ENCODE results near the gene ZP1.
A peak's percentile ranks its signal among the peaks of the same experiment; 100 is the strongest.
"Not testable (repeated sequence)": the region's sequence is repeated elsewhere in the genome, so short reads cannot be mapped to it uniquely, and the experiment has no call there.

ZP1 gene

DNA sequence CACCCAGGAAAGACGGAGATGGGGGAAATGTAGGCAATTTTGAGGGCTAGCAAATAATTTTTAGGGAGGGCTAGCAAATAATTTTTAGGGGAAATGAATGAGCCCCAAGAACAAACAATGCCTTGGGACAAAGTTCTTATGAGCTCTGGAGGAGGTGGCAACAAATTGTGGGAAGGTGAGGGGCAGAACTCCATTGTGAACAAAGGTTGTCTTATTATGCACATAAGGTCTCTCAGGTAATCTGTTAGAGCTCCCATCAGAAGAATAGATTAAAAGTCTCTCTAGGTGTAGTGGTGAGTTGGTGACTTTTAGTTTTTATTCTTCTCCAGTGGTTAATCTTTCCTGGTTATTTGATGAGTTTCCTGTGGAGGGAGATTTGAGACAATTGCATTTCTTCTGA is 41.5 kb downstream of the ZP1 start:
- no peak for DNase-seq (ENCODE audit: low read depth in 2 of 2)

GRCh38 chr11:60909680-60910280 is 42.4 kb downstream of the ZP1 start:
- not testable (repeated sequence) for DNase-seq (ENCODE audit: low read depth in 2 of 2)

DNA sequence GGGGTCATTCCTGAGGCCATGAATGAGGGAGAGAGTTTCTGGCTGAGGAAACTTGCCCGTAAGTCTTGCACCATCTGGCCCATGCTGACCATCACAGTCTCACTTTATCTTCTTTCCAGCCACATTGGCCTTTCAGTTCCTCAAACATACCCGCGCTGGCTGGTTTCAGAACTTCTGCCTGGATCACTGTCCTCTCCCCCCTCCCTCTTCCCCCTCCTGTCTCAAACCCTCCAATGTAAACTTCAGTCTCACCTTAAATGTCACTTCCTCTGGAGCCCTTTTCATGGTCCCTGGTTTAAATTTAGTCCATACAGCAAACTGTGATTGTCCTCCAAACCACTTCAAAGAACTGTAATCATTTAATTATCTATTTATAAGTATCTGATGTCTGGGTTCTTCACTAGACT is 42.9 kb downstream of the ZP1 start:
- no peak for DNase-seq (ENCODE audit: low read depth in 2 of 2)

DNA sequence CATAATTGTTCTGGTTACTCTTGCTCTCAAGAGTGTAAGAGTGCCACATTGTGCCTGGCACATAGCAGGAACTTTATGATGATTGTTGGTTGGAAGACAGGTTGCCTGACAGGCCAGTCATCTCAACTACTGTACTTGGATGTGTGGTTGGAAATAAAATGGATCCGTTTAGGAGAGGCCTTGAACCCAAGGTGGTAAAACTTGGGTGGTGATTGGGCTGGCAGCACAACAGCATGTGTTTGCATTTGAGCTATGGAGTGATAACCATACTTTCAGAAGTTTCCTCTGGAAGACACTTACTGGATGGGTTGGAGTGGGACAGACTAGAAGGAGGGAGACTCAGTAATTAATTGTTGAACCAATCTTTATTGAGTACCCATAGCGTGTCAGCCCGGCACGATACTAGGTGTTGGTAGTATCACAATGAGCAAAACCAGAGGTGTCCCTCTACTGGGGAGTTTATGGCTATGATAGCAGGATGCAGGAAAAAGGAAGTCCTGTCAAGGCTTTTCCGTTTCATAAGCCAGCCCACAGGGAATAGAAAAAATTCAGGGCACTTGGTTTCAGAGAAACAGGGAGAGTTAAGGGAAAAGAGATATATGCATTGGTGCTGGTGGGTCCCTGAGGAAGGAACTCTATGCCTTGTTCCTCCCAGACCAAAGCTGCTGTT is 43.5 kb downstream of the ZP1 start:
- no peak for DNase-seq (ENCODE audit: low read depth in 2 of 2)

GRCh38 chr11:60912223-60912850 is 45.0 kb downstream of the ZP1 start:
- no peak for DNase-seq (ENCODE audit: low read depth in 2 of 2)

GRCh38 chr11:60912851-60913528 is 45.6 kb downstream of the ZP1 start:
- no peak for DNase-seq (ENCODE audit: low read depth in 2 of 2)

GRCh38 chr11:60913793-60914632 is 46.7 kb downstream of the ZP1 start, which contains the start of gene TMEM109:
TMEM109 (plus strand) TSS chr11:60914158; CDS start chr11:60919694, 5,536 bp downstream.
- peak; percentile 81 to 82 for DNase-seq (ENCODE audit: low read depth in 2 of 2)

DNA sequence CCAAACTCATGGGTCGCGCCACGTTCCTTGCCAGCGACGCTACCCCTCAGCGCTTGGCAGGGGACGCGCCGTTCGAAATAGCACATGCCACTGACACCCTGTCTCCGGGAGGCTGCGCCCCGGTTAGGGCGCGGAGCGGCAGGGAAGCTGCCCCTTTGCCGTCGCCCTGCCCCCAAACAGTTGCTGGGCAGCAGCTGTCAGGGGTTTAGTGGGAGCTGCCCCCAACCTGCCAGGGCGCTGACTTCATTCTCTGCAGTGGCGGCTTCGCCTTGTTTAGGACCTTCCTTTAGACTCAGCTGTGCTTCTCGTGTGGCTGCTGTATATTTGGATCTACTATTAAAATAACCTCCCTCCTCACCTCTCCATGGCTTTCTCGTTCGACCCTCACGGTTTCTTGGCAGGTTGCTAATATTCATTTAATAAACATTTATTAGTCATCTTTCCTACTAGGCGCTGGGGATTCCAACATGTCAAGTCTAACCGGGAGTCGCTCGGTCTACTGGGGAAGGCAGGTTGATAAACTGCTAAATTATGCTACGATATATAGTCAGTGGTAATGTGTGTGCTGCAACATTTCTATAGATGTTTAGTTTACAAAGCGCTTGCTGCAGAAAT is 47.4 kb downstream of the ZP1 start:
- no peak for DNase-seq (ENCODE audit: low read depth in 2 of 2)

- DNase-seq (ENCODE audit: low read depth in 2 of 2): no peak
Measured at GRCh38 chr11:60915248-60915914, 48.0 kb downstream of the ZP1 start.

DNA sequence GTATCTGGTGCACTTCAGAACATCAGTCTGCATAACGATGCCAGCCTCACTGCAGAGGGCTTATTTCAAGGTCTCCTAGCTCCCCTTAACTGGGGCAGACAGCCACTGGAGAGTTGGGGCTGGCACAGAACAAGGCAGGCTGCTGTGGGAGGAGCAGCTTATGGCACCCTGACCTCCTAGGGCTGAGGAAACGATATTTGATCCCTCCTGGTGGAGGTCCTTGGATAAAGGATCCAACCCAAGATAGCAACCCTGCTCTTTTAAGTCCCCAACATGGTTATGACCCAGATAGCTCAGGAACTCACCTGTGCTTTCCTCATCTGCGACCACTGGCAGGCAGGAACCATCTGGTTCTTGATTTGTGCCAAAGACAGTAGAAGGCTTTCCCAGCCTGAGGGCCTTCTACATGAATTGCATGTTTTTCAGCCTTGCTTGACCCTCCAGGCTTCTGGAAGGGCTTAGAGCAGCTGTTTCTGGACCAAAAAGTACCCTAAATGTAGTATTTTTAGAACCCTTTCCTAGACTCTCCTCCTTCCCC is 49.4 kb downstream of the ZP1 start:
- no peak for DNase-seq (ENCODE audit: low read depth in 2 of 2)

DNA sequence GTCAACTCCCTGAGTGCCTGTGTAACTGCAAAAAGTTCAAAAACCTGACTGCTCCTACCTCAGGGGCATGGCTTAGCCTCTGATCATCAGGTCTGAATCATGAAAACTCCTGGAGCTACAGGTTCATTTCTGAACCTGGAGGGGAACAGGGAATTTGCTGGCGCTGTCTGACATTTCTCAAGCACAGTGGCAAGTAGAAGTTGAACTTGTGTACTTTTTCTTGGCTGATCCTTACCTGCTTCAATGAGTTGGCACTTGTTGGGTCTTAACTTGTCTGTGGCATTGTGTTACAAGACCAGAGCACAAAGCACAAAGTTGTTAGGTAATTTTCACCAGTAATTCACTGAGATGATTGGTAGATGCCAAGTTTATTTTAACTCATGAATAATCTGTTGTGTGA is 49.9 kb downstream of the ZP1 start:
- DNase-seq (ENCODE audit: low read depth in 2 of 2): no peak

GRCh38 chr11:60918251-60918938 is 51.1 kb downstream of the ZP1 start:
- DNase-seq (ENCODE audit: low read depth in 2 of 2): no peak

DNA sequence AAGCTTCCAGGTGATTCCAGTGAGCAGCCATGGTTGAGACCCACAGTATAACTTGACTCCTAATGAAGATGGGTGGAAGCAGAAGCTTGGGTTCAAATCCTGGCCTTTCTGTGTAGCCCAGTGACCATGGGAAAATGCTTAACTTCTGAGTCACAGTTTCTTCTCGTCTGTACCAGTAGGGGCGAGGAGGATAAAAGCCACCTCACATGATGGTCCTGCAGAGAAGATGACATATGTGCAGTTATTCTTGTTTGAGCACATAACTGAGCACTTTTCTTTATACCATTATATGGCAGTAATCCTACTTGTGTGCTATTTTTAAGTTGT is 51.6 kb downstream of the ZP1 start:
- no peak for DNase-seq (ENCODE audit: low read depth in 2 of 2)

- DNase-seq (ENCODE audit: low read depth in 2 of 2): no peak
Measured at GRCh38 chr11:60919320-60919719, 52.0 kb downstream of the ZP1 start.

DNA sequence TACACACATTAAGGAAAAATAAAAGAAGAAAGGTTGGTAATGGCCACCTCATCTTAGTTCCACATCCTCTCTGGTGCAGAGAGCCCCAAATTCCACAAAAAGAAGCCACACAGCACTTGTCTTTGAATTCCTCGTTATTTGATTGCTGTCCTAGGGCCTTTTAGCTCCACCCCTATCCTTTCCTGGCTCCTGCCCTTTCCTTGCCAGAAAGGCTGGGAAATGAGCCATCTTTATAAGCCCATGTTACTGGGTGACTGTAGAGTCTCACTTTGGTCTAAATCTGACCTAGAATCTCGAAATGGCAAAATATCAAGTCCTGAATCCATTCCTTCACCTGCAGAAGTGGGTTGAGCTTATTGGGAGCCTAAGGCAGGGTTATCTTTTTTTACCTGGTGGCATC is 52.6 kb downstream of the ZP1 start:
- no peak for DNase-seq (ENCODE audit: low read depth in 2 of 2)

DNA sequence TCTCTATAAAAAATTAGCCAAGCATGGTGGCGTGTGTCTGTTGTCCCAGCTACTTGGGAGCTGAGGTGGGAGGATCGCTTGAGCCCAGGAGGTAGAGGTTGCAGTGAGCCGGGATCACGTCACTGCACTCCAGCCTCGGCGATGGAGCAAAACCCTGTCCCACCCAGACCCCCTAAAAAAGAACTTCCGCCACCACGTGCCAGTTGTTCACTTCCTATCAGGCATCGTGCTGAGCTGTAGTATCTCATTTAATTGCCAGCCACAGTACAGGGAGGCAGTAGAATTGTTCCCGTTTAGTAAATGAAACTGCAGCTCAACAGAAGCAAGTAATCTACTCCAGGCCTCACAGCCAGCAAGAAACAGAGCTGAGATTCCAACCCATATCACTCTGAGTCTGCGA is 53.9 kb downstream of the ZP1 start:
- DNase-seq (ENCODE audit: low read depth in 2 of 2): no peak

DNA sequence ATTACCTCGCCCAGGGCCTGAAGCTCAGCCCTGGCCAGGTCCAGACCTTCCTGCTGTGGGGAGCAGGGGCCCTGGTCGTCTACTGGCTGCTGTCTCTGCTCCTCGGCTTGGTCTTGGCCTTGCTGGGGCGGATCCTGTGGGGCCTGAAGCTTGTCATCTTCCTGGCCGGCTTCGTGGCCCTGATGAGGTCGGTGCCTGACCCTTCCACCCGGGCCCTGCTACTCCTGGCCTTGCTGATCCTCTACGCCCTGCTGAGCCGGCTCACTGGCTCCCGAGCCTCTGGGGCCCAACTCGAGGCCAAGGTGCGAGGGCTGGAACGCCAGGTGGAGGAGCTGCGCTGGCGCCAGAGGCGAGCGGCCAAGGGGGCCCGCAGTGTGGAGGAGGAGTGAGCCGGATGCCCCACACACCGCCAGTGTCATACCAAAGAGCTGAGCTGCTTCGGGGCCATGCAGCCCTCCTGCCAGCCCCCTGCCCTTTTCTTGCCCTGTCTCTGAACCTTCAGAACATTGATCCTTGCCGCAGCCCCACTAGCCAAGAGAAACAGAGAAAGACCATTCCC is 54.5 kb downstream of the ZP1 start:
- no peak for DNase-seq (ENCODE audit: low read depth in 2 of 2)

DNA sequence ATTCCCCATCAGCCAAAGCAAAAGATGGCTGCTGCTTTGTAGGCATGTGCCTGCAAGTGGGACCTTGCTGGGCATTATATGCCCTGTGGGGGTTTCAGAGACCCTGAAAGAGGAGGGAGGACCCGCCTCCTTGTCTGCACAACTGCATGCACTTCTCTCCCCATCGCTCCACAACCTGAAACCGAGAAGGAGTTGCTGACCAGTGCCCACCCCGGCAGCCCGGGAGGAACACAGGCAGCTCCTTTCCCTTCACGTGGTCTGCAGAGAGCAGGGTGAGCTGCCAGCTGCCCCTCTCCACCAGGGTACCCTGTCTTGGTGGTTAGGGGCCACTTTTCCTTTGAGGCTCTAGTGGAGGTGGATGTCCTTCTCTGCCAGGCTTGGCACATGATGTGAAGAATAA is 55.6 kb downstream of the ZP1 start:
- no peak for DNase-seq (ENCODE audit: low read depth in 2 of 2)

DNA sequence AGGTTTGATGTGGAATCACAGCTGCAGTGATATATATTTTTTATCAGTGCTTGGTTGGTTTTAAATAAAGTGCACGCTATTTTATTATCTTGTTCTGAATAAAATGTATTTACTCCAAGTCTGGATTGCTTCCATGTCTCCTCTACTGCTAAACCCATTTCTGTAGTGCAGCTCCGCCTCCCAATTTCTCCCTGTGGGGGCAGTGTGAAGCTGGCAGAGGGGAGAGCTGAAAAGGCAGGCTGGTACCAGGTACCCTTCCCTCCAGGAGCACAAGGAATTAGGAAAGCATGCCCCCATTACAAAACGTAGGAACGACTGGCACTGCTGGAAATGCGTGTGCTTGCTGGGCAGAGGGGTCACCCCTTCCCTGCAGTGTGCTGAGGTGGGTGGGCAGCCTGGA is 56.0 kb downstream of the ZP1 start:
- DNase-seq (ENCODE audit: low read depth in 2 of 2): no peak

- no peak for DNase-seq (ENCODE audit: low read depth in 2 of 2)
Measured at GRCh38 chr11:60923800-60924109, 56.4 kb downstream of the ZP1 start.
